Hepatocyte (in vitro differentiated cells): ENCODE measurements around the gene SNPH. TPM values are rescaled to one million over a fixed set of nuclear protein-coding genes. Genes with fewer than 3 reads are reported as not detected.

Experiments used
- DNase-seq: peaks from one replicate; pipeline ENCODE4 v3.0.0-alpha.2; 2016; ENCODE audit warnings: low spot score
- H2AFZ ChIP-seq: fragments of 200-600 bp; sonication (generic); 2 replicates; pipeline ENCODE4 v1.6.0; 2016; ENCODE audit warnings: antibody characterized with exemption, mild to moderate bottlenecking
- H3K27ac ChIP-seq: fragments of 200-600 bp; sonication (generic); 2 replicates; pipeline ENCODE4 v1.5.1; 2016; ENCODE audit warnings: mild to moderate bottlenecking
- H3K27me3 ChIP-seq: fragments of 200-600 bp; sonication (generic); 2 replicates; pipeline ENCODE4 v1.6.1; 2016
- H3K36me3 ChIP-seq: fragments of 200-600 bp; sonication (generic); replicated peaks from 2 replicates; pipeline ENCODE4 v1.5.1; 2016; ENCODE audit warnings: low read depth; ENCODE audit not compliant: insufficient read depth
- H3K4me1 ChIP-seq: fragments of 200-600 bp; sonication (generic); 2 replicates; pipeline ENCODE4 v1.5.1; 2016; ENCODE audit warnings: mild to moderate bottlenecking, moderate library complexity; ENCODE audit not compliant: insufficient read depth
- H3K4me2 ChIP-seq: fragments of 200-600 bp; sonication (generic); 2 replicates; pipeline ENCODE4 v1.6.0; 2016
- H3K4me3 ChIP-seq: fragments of 200-600 bp; sonication (generic); 2 replicates; pipeline ENCODE4 v1.5.1; 2016; ENCODE audit warnings: mild to moderate bottlenecking
- H3K79me2 ChIP-seq: fragments of 200-600 bp; sonication (generic); 2 replicates; pipeline ENCODE4 v1.6.0; 2017; ENCODE audit warnings: mild to moderate bottlenecking
- H3K9me2 ChIP-seq: fragments of 200-600 bp; sonication (generic); replicated peaks from 2 replicates; pipeline ENCODE4 v1.6.0; 2017; ENCODE audit warnings: mild to moderate bottlenecking; ENCODE audit not compliant: insufficient read depth
- H3K9me3 ChIP-seq: fragments of 200-600 bp; sonication (generic); 2 replicates; pipeline ENCODE4 v1.5.1; 2016; ENCODE audit warnings: low read depth, mild to moderate bottlenecking
- H4K20me1 ChIP-seq: fragments of 200-600 bp; sonication (generic); 2 replicates; pipeline ENCODE4 v1.6.0; 2016; ENCODE audit warnings: mild to moderate bottlenecking; ENCODE audit not compliant: insufficient read depth, poor library complexity, severe bottlenecking
- EZH2 ChIP-seq: fragments of 200-600 bp; sonication (generic); IDR thresholded peaks from 2 replicates; pipeline ENCODE4 v1.6.1; 2016; ENCODE audit warnings: antibody characterized with exemption, mild to moderate bottlenecking, borderline replicate concordance
- EZH2phosphoT487 ChIP-seq: fragments of 200-600 bp; sonication (generic); IDR thresholded peaks from one replicate; pipeline ENCODE4 v1.6.1; 2018; ENCODE audit warnings: antibody characterized with exemption, mild to moderate bottlenecking, low read depth, moderate library complexity; ENCODE audit not compliant: unreplicated experiment, severe bottlenecking
- WGBS: methylation state at CpG from one replicate; pipeline ENCODE4 v1.1.6; 2016; ENCODE audit warnings: low lambda C conversion rate; ENCODE audit errors: missing lambda C conversion rate; 5-methylcytosine and 5-hydroxymethylcytosine counted together
- polyA plus RNA-seq: library from polyadenylated mRNA; unstranded; fragments of >200 nt; fragmentation: Nextera tagmentation; extraction: Ambion mirVana; gene quantifications from 2 replicates; pipeline ENCODE4 v1.2.1, GENCODE V29; 2016
- total RNA-seq: library from RNA; depleted of rRNA; stranded (reverse); fragments of >200 nt; gene quantifications from 2 replicates; pipeline ENCODE4 v1.2.3, GENCODE V29; 2014
- TF ChIP-seq, protein P1 (sequence below): fragments of 200-600 bp; sonication (generic); IDR thresholded peaks from 2 replicates; pipeline ENCODE4 v1.5.1; 2016; ENCODE audit warnings: antibody characterized with exemption, mild to moderate bottlenecking; ENCODE audit not compliant: poor library complexity

Gene SNPH
- total and polyA plus RNA-seq, 2 experiments from 2014 or later, result 2.3 to 3.7 TPM

DNA sequence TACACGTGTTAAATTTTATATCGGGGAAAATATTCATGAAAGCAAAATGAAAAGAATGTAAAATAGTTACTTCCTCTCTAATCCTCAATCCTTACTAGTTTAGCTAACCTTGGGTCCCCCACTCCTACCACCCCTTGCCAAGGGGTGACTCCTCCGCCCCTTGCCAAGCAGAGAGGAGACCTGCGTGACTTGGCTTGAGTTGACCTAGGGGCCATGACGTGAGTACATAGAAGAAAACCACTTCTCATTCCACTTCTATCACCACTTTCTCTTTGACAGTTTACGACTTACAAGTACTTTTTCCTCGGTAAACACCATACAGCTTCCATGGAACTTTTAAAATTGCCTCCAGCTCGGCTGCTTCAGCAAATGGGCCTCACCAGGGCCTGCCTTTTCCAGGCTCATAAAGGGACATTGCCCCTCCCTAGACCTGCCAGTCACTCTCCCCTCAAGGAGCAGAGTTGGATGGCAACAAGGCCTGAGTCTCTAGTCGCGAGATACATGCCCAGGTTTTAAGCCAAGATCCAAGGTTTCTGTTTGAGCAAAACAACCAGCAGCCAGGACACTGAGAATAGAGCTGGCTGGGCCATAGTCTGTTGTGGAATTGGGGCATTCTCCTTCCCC, 32.9 kb downstream of the SNPH start:
- Histone ChIP-seq H3K4me2 (no peak overlapping the region), H3K4me1 (no peaks in the 10 kb centered on the region)
- 81% methylated on average over 10 of the region's 10 CpGs for WGBS

DNA sequence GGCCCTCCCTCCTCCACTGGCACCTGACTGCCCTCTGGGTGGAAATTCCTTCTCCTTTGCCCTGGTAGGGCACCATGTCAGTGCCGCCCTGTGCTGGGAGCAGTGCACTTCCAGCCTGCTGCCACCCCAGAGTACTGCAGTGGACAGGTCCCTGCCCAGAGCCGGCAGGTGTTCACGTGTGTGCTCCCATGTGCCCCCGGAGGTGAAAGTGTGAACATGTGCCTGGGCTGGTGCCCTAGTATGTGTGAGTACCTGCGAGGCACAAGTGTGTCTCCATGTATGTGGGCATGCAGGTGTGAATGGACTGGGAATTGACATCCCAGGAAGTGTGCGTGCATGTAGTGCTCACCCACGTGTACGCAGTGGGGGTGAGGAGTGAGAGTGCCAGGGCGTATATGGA, 33.4 kb downstream of the SNPH start:
- H3K36me3 ChIP-seq, result no peaks in the 10 kb centered on the region
- no peaks in the 10 kb centered on the region for H3K79me2 ChIP-seq
- H3K27ac ChIP-seq, result no peak overlapping the region

More for the DNA sequence above, 32.9 kb downstream of the SNPH start:
- Histone ChIP-seq H3K4me3 (no peak overlapping the region), H3K9me3 (no peaks in the 10 kb centered on the region), H4K20me1 (no peaks in the 10 kb centered on the region), H3K9me2 (no peaks in the 10 kb centered on the region), H2AFZ (no peak overlapping the region), H3K36me3 (no peaks in the 10 kb centered on the region), H3K79me2 (no peaks in the 10 kb centered on the region), H3K27me3 (no peaks in the 10 kb centered on the region), H3K27ac (no peak overlapping the region)
- DNase-seq, result no peak
- no peak for TF ChIP-seq EZH2phosphoT487

GRCh38 chr20:1300083-1300840, 34.2 kb downstream of the SNPH start:
- TF ChIP-seq EZH2phosphoT487, result no peak
- no peak for TF ChIP-seq EZH2
- TF ChIP-seq, protein P1, sequence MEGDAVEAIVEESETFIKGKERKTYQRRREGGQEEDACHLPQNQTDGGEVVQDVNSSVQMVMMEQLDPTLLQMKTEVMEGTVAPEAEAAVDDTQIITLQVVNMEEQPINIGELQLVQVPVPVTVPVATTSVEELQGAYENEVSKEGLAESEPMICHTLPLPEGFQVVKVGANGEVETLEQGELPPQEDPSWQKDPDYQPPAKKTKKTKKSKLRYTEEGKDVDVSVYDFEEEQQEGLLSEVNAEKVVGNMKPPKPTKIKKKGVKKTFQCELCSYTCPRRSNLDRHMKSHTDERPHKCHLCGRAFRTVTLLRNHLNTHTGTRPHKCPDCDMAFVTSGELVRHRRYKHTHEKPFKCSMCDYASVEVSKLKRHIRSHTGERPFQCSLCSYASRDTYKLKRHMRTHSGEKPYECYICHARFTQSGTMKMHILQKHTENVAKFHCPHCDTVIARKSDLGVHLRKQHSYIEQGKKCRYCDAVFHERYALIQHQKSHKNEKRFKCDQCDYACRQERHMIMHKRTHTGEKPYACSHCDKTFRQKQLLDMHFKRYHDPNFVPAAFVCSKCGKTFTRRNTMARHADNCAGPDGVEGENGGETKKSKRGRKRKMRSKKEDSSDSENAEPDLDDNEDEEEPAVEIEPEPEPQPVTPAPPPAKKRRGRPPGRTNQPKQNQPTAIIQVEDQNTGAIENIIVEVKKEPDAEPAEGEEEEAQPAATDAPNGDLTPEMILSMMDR, result no peak
- Histone ChIP-seq H3K27ac (no peak overlapping the region), H3K9me2 (no peaks in the 10 kb centered on the region), H3K4me3 (no peak overlapping the region), H3K27me3 (no peaks in the 10 kb centered on the region), H3K4me1 (no peaks in the 10 kb centered on the region), H3K4me2 (no peak overlapping the region), H3K79me2 (no peaks in the 10 kb centered on the region), H4K20me1 (no peaks in the 10 kb centered on the region), H3K9me3 (no peaks in the 10 kb centered on the region), H3K36me3 (no peaks in the 10 kb centered on the region), H2AFZ (no peak overlapping the region)
- no peak for DNase-seq
- 98% methylated on average over 18 of the region's 18 CpGs for WGBS

More for the DNA sequence above, 33.4 kb downstream of the SNPH start:
- Histone ChIP-seq H3K9me2 (no peaks in the 10 kb centered on the region), H3K4me1 (no peaks in the 10 kb centered on the region), H3K4me3 (no peak overlapping the region), H3K27me3 (no peaks in the 10 kb centered on the region), H4K20me1 (no peaks in the 10 kb centered on the region), H3K9me3 (no peaks in the 10 kb centered on the region), H3K4me2 (no peak overlapping the region), H2AFZ (no peak overlapping the region)
- 82% methylated on average over 9 of the region's 9 CpGs for WGBS
- no peak for TF ChIP-seq EZH2
- TF ChIP-seq, protein P1, result no peak
- TF ChIP-seq EZH2phosphoT487, result no peak
- no peak for DNase-seq

GRCh38 chr20:1301031-1301529, 35.0 kb downstream of the SNPH start:
- Histone ChIP-seq H3K27ac (no peak overlapping the region), H4K20me1 (no peaks in the 10 kb centered on the region), H3K4me1 (no peaks in the 10 kb centered on the region), H3K4me2 (no peak overlapping the region), H3K79me2 (no peaks in the 10 kb centered on the region), H3K9me2 (no peaks in the 10 kb centered on the region), H3K9me3 (no peaks in the 10 kb centered on the region), H3K36me3 (no peaks in the 10 kb centered on the region), H2AFZ (no peak overlapping the region), H3K4me3 (no peak overlapping the region), H3K27me3 (no peaks in the 10 kb centered on the region)
- WGBS, result 49% methylated on average over 9 of the region's 9 CpGs
- DNase-seq, result no peak
- TF ChIP-seq EZH2 (no peak), EZH2phosphoT487 (no peak)
- TF ChIP-seq, protein P1, result no peak
